GM23338 (cell line): ENCODE measurements around the gene ANO4. TPM values are rescaled to one million over a fixed set of nuclear protein-coding genes. Genes with fewer than 3 reads are reported as not detected.

Experiments
- ATAC-seq: fragments of 200-7000 bp; cut with Tn5 transposase; 3 replicates; pipeline ENCODE4 v1.9.1; 2020
- DNase-seq: peaks from one replicate; pipeline ENCODE4 v3.0.0-alpha.2; 2015; ENCODE audit warnings: low spot score
- H2AFZ ChIP-seq: fragments of 200-600 bp; sonication (generic); 2 replicates; pipeline ENCODE4 v1.8.0; 2016; ENCODE audit warnings: antibody characterized with exemption, mild to moderate bottlenecking, moderate library complexity
- H3F3A ChIP-seq: fragments of 200-600 bp; sonication (generic); replicated peaks from 2 replicates; pipeline ENCODE4 v1.8.0; 2017; ENCODE audit warnings: antibody characterized with exemption, mixed run types, low read depth
- H3K27ac ChIP-seq: fragments of 200-600 bp; sonication (generic); 2 replicates; pipeline ENCODE4 v1.6.1; 2016; ENCODE audit warnings: low read depth
- H3K27me3 ChIP-seq: fragments of 200-600 bp; sonication (generic); 2 replicates; pipeline ENCODE4 v1.8.0; 2016; ENCODE audit warnings: mild to moderate bottlenecking, mixed run types, moderate library complexity; ENCODE audit not compliant: insufficient read depth
- H3K36me3 ChIP-seq: fragments of 200-600 bp; sonication (generic); 2 replicates; pipeline ENCODE4 v1.8.0; 2016; ENCODE audit warnings: mild to moderate bottlenecking; ENCODE audit not compliant: insufficient read depth
- H3K4me1 ChIP-seq: fragments of 200-600 bp; sonication (generic); 2 replicates; pipeline ENCODE4 v1.8.0; 2016; ENCODE audit warnings: mild to moderate bottlenecking, moderate library complexity; ENCODE audit not compliant: insufficient read depth
- H3K4me2 ChIP-seq: fragments of 200-600 bp; sonication (generic); 2 replicates; pipeline ENCODE4 v1.7.1; 2017; ENCODE audit warnings: mixed run types
- H3K4me3 ChIP-seq: fragments of 200-600 bp; sonication (generic); 2 replicates; pipeline ENCODE4 v1.6.1; 2016; ENCODE audit warnings: mixed run types
- H3K79me2 ChIP-seq: fragments of 200-600 bp; sonication (generic); replicated peaks from 2 replicates; pipeline ENCODE4 v1.8.0; 2017; ENCODE audit warnings: mild to moderate bottlenecking; ENCODE audit not compliant: insufficient read depth
- H3K9me2 ChIP-seq: fragments of 200-600 bp; sonication (generic); 2 replicates; pipeline ENCODE4 v1.8.0; 2017; ENCODE audit not compliant: insufficient read depth
- H4K20me1 ChIP-seq: fragments of 200-600 bp; sonication (generic); replicated peaks from 2 replicates; pipeline ENCODE4 v1.8.0; 2017; ENCODE audit warnings: mild to moderate bottlenecking; ENCODE audit not compliant: insufficient read depth
- H3K27ac Mint-ChIP-seq: 2 replicates; pipeline ENCODE4 v1.8.0; 2020; ENCODE audit warnings: inconsistent platforms, mild to moderate bottlenecking, moderate library complexity, mixed read lengths
- H3K27me3 Mint-ChIP-seq: 3 replicates; pipeline ENCODE4 v1.8.0; 2022; ENCODE audit warnings: low read depth, mild to moderate bottlenecking, moderate library complexity, mixed read lengths, inconsistent platforms; ENCODE audit not compliant: insufficient read depth, poor library complexity
- H3K36me3 Mint-ChIP-seq: 3 replicates; pipeline ENCODE4 v1.8.0; 2021; ENCODE audit warnings: low read depth, mild to moderate bottlenecking, inconsistent platforms, moderate library complexity, mixed read lengths
- H3K4me1 Mint-ChIP-seq: 3 replicates; pipeline ENCODE4 v1.8.0; 2020; ENCODE audit warnings: mild to moderate bottlenecking, inconsistent platforms, mixed read lengths
- H3K4me3 Mint-ChIP-seq: 3 replicates; pipeline ENCODE4 v1.8.0; 2021; ENCODE audit warnings: moderate library complexity, mild to moderate bottlenecking, inconsistent platforms, mixed read lengths
- H3K9me3 Mint-ChIP-seq: 3 replicates; pipeline ENCODE4 v1.8.0; 2020; ENCODE audit warnings: moderate library complexity, mild to moderate bottlenecking, inconsistent platforms, mixed read lengths
- EZH2 ChIP-seq: fragments of 200-600 bp; sonication (generic); IDR thresholded peaks from one replicate; pipeline ENCODE4 v1.8.0; 2017; ENCODE audit warnings: antibody characterized with exemption, mild to moderate bottlenecking, low read depth; ENCODE audit not compliant: unreplicated experiment
- JUNB ChIP-seq: IDR thresholded peaks from one replicate; pipeline ENCODE4 v1.6.1; 2016; ENCODE audit warnings: antibody characterized with exemption; ENCODE audit not compliant: unreplicated experiment
- STAT1 ChIP-seq: IDR thresholded peaks from one replicate; pipeline ENCODE4 v1.6.1; 2016; ENCODE audit warnings: antibody characterized with exemption; ENCODE audit not compliant: unreplicated experiment
- polyA plus RNA-seq: library from polyadenylated mRNA; unstranded; fragments of >200 nt; fragmentation: Nextera tagmentation; extraction: Ambion mirVana; gene quantifications from 2 replicates; pipeline ENCODE4 v1.2.1, GENCODE V29; 2016
- total RNA-seq: library from RNA; depleted of rRNA; stranded (reverse); fragments of >200 nt; shearing (Covaris generic); gene quantifications from 2 replicates; pipeline ENCODE4 v1.2.3, GENCODE V29; 2014
- TF ChIP-seq, protein P1 (sequence below): fragments of 250-450 bp; sonication (Bioruptor Pico); IDR thresholded peaks from 2 replicates; pipeline ENCODE4 v1.5.0; 2020; ENCODE audit warnings: mild to moderate bottlenecking, moderate library complexity

The ANO4 gene
- total and polyA plus RNA-seq, 2 experiments from 2014 or later, result 1.7 to 8.7 TPM

DNA sequence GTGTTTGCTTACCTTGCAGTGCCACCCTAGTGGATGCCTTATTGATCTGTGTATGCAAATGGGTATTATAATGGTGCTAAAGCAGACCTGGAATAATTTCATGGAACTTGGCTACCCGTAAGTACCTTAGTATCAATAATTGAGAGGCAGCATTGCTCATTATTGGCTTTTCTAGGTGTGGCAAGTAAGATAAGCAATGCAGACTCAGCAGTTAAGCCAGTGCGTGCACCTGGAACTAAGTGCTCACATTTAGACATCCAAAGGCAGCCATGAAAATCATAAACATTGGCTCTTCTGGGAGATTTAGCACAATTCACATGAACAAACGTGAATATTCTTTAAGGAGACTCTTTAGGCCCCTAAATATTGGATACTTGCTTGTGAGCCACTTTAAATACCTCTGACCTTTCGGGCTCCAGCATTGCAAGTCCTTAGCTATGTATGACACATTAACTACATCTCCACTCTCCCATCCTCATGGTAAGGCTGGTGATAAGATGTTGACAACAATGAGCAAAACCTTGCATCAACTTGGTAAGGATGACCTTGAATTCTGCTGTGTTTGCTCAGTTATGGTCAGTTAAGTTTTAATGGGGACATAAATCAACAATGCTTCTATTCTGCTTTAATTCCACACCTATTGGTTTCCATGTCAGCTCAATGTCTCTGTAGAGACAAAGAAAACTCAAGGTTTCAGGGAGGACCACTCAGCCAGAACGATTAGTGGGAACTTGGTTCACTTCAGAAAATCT is 303.4 kb downstream of the ANO4 start:
- Histone ChIP-seq H3K36me3 (no peaks in the 10 kb centered on the region), H3K79me2 (no peaks in the 10 kb centered on the region), H3K9me2 (no peaks in the 10 kb centered on the region), H3F3A (no peaks in the 10 kb centered on the region), H3K4me3 (no peak overlapping the region), H3K4me2 (no peak overlapping the region), H3K4me1 (no peaks in the 10 kb centered on the region; the same call in 1 of the 2 replicates), H4K20me1 (no peaks in the 10 kb centered on the region), H3K27me3 (no peaks in the 10 kb centered on the region), H3K27ac (no peak overlapping the region), H2AFZ (no peak overlapping the region)
- Mint-ChIP-seq H3K4me1 (no peaks in the 10 kb centered on the region), H3K27ac (no peak overlapping the region), H3K4me3 (no peak overlapping the region), H3K36me3 (no peaks in the 10 kb centered on the region), H3K27me3 (no peaks in the 10 kb centered on the region), H3K9me3 (no peaks in the 10 kb centered on the region)
- no peak for DNase-seq
- TF ChIP-seq, protein P1, sequence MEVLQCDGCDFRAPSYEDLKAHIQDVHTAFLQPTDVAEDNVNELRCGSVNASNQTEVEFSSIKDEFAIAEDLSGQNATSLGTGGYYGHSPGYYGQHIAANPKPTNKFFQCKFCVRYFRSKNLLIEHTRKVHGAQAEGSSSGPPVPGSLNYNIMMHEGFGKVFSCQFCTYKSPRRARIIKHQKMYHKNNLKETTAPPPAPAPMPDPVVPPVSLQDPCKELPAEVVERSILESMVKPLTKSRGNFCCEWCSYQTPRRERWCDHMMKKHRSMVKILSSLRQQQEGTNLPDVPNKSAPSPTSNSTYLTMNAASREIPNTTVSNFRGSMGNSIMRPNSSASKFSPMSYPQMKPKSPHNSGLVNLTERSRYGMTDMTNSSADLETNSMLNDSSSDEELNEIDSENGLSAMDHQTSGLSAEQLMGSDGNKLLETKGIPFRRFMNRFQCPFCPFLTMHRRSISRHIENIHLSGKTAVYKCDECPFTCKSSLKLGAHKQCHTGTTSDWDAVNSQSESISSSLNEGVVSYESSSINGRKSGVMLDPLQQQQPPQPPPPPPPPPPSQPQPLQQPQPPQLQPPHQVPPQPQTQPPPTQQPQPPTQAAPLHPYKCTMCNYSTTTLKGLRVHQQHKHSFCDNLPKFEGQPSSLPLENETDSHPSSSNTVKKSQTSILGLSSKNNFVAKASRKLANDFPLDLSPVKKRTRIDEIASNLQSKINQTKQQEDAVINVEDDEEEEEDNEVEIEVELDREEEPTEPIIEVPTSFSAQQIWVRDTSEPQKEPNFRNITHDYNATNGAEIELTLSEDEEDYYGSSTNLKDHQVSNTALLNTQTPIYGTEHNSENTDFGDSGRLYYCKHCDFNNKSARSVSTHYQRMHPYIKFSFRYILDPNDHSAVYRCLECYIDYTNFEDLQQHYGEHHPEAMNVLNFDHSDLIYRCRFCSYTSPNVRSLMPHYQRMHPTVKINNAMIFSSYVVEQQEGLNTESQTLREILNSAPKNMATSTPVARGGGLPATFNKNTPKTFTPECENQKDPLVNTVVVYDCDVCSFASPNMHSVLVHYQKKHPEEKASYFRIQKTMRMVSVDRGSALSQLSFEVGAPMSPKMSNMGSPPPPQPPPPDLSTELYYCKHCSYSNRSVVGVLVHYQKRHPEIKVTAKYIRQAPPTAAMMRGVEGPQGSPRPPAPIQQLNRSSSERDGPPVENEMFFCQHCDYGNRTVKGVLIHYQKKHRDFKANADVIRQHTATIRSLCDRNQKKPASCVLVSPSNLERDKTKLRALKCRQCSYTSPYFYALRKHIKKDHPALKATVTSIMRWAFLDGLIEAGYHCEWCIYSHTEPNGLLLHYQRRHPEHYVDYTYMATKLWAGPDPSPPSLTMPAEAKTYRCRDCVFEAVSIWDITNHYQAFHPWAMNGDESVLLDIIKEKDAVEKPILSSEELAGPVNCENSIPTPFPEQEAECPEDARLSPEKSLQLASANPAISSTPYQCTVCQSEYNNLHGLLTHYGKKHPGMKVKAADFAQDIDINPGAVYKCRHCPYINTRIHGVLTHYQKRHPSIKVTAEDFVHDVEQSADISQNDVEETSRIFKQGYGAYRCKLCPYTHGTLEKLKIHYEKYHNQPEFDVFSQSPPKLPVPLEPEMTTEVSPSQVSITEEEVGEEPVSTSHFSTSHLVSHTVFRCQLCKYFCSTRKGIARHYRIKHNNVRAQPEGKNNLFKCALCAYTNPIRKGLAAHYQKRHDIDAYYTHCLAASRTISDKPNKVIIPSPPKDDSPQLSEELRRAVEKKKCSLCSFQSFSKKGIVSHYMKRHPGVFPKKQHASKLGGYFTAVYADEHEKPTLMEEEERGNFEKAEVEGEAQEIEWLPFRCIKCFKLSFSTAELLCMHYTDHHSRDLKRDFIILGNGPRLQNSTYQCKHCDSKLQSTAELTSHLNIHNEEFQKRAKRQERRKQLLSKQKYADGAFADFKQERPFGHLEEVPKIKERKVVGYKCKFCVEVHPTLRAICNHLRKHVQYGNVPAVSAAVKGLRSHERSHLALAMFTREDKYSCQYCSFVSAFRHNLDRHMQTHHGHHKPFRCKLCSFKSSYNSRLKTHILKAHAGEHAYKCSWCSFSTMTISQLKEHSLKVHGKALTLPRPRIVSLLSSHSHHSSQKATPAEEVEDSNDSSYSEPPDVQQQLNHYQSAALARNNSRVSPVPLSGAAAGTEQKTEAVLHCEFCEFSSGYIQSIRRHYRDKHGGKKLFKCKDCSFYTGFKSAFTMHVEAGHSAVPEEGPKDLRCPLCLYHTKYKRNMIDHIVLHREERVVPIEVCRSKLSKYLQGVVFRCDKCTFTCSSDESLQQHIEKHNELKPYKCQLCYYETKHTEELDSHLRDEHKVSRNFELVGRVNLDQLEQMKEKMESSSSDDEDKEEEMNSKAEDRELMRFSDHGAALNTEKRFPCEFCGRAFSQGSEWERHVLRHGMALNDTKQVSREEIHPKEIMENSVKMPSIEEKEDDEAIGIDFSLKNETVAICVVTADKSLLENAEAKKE (CRISPR knock-in tag), result no peak
- no peak for TF ChIP-seq STAT1
- no peak for ATAC-seq

DNA sequence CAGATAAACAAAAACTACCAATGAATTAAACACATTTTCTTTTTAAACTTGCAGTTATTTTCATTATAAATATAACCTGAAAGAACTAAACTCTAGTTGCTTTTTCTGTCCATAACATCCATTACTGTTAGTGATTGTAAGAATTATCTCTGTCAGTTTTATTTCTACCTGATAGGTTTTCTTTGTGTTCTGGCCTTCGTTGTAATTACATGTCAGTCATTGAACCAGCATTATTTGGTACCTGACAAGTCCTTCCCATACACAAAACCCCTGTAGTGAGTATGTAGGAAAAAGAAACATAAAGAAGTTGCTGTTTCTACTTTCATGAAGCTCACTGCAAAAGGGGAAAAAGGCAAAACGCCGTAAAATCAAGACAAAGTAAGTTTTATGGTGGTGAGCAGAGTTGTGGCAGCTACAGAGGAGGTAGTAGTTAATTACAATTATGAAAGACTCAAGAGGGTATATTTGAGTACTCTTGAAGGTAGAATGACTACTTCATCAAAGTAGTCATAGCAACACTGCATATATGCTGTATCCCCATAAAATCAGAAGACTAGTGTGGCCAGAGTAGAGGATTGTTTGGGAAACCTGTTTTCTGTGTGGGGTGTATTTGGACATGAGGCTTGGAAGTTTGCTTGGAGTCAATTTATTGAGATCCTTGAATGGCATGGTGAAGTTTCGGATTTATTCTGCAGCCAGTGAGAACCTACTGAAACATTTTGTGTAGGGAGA is 312.6 kb downstream of the ANO4 start:
- Histone ChIP-seq H3F3A (no peaks in the 10 kb centered on the region), H2AFZ (no peak overlapping the region), H3K27me3 (no peaks in the 10 kb centered on the region), H3K9me2 (no peaks in the 10 kb centered on the region), H4K20me1 (no peaks in the 10 kb centered on the region), H3K36me3 (no peaks in the 10 kb centered on the region), H3K79me2 (no peaks in the 10 kb centered on the region), H3K4me3 (no peak overlapping the region), H3K4me2 (no peak overlapping the region), H3K4me1 (no peaks in the 10 kb centered on the region), H3K27ac (no peak overlapping the region)
- no peaks in the 10 kb centered on the region for H3K9me3 Mint-ChIP-seq
- DNase-seq (no peak), ATAC-seq (no peak)
- H3K4me3 Mint-ChIP-seq, result no peak overlapping the region
- no peaks in the 10 kb centered on the region for H3K4me1 Mint-ChIP-seq
- peaks cover 2% of the 10 kb centered on the region for H3K27me3 Mint-ChIP-seq
- H3K27ac Mint-ChIP-seq, result no peak overlapping the region
- no peaks in the 10 kb centered on the region for H3K36me3 Mint-ChIP-seq
- TF ChIP-seq, protein P1 (CRISPR knock-in tag), result no peak
- TF ChIP-seq EZH2 (no peak), JUNB (no peak)
